HEK293 (cell line): ENCODE data around the gene UBR4.

Source experiments
- CTCF ChIA-PET: fragments of 350-600 bp; formaldehyde crosslinking; extraction: SDS; loops from one replicate; lab custom pipeline; 2021; ENCODE audit warnings: antibody characterized with exemption; lab: Yijun Ruan, JAX
- POLR2A ChIA-PET: fragments of 300-600 bp; formaldehyde crosslinking; extraction: SDS; loops from one replicate; lab custom pipeline; 2020; ENCODE audit warnings: antibody characterized with exemption, inconsistent platforms; lab: Yijun Ruan, JAX
- H3K27ac ChIP-seq: fragments of 200-500 bp; sonication (Bioruptor generic); 2 replicates; pipeline ENCODE4 v1.5.1; 2014; ENCODE audit warnings: low read depth, low read length, control low read depth, inconsistent platforms; ENCODE audit errors: extremely low read depth
- H3K36me3 ChIP-seq, 2 experiments: fragments of 200-500 bp in 1 of 2; sonication (Bioruptor generic) in 1 of 2; 1 replicate in 1 of 2; 2 replicates in 1 of 2; pipeline ENCODE4 v1.5.1; 2014 to 2017; ENCODE audit warnings: inconsistent platforms in 2 of 2, low read length in 2 of 2; ENCODE audit not compliant: control insufficient read depth in 2 of 2, insufficient read depth in 1 of 2
- H3K4me1 ChIP-seq: fragments of 200-500 bp; sonication (Bioruptor generic); 2 replicates; pipeline ENCODE4 v1.5.1; 2014; ENCODE audit warnings: mild to moderate bottlenecking, low read length, inconsistent platforms; ENCODE audit not compliant: control insufficient read depth, insufficient read depth
- H3K4me3 ChIP-seq: 2 replicates; pipeline ENCODE4 v1.5.1; 2011; ENCODE audit warnings: low read depth, mild to moderate bottlenecking, control low read depth, low read length, moderate library complexity
- H3K9me3 ChIP-seq: fragments of 200-500 bp; sonication (Bioruptor generic); 2 replicates; pipeline ENCODE4 v1.5.1; 2014; ENCODE audit warnings: low read depth, low read length, inconsistent platforms; ENCODE audit not compliant: control insufficient read depth, insufficient read depth
- GLI2 ChIP-seq: fragments of 450-650 bp; formaldehyde crosslinking; IDR thresholded peaks from 2 replicates; pipeline ENCODE4; 2017; ENCODE audit warnings: missing biosample characterization, missing genetic modification characterization, low read depth, borderline replicate concordance
- KLF8 ChIP-seq: fragments of 450-650 bp; formaldehyde crosslinking; IDR thresholded peaks from 2 replicates; pipeline ENCODE4 v1.5.1; 2016; ENCODE audit warnings: missing biosample characterization, missing genetic modification characterization
- MEIS1 ChIP-seq: sonication (generic); formaldehyde crosslinking; IDR thresholded peaks from 2 replicates; pipeline ENCODE4 v1.8.1; 2022; ENCODE audit warnings: missing genetic modification reagents, mild to moderate bottlenecking, borderline replicate concordance
- MZF1 ChIP-seq: fragments of 450-650 bp; formaldehyde crosslinking; IDR thresholded peaks from 2 replicates; pipeline ENCODE4 v1.5.1; 2017; ENCODE audit warnings: missing biosample characterization, missing genetic modification characterization, borderline replicate concordance
- RBAK ChIP-seq: fragments of 450-650 bp; formaldehyde crosslinking; IDR thresholded peaks from 2 replicates; pipeline ENCODE4 v1.5.1; 2016; ENCODE audit warnings: missing biosample characterization, missing genetic modification characterization
- REST ChIP-seq: fragments of 450-650 bp; formaldehyde crosslinking; IDR thresholded peaks from 2 replicates; pipeline ENCODE4 v1.5.1; 2016; ENCODE audit warnings: missing biosample characterization, missing genetic modification characterization
- SCRT1 ChIP-seq: fragments of 450-650 bp; formaldehyde crosslinking; IDR thresholded peaks from 2 replicates; pipeline ENCODE4 v1.5.1; 2016; ENCODE audit warnings: missing biosample characterization, missing genetic modification characterization, borderline replicate concordance
- ZNF112 ChIP-seq: fragments of 450-650 bp; formaldehyde crosslinking; IDR thresholded peaks from 2 replicates; pipeline ENCODE4 v1.5.0; 2017; ENCODE audit warnings: missing biosample characterization, missing genetic modification characterization
- ZNF121 ChIP-seq: fragments of 450-650 bp; formaldehyde crosslinking; IDR thresholded peaks from 2 replicates; pipeline ENCODE4 v1.5.1; 2016; ENCODE audit warnings: missing biosample characterization, missing genetic modification characterization
- ZNF169 ChIP-seq: fragments of 450-650 bp; formaldehyde crosslinking; IDR thresholded peaks from 2 replicates; pipeline ENCODE4 v1.5.1; 2016; ENCODE audit warnings: missing biosample characterization, missing genetic modification characterization
- ZNF19 ChIP-seq: fragments of 450-650 bp; formaldehyde crosslinking; IDR thresholded peaks from 2 replicates; pipeline ENCODE4; 2016; ENCODE audit warnings: missing biosample characterization, missing genetic modification characterization, low read depth
- ZNF202 ChIP-seq: fragments of 450-650 bp; formaldehyde crosslinking; IDR thresholded peaks from 2 replicates; pipeline ENCODE4 v1.5.1; 2016; ENCODE audit warnings: missing biosample characterization, missing genetic modification characterization, borderline replicate concordance
- ZNF214 ChIP-seq: fragments of 450-650 bp; formaldehyde crosslinking; IDR thresholded peaks from 2 replicates; pipeline ENCODE4 v1.5.1; 2017; ENCODE audit warnings: missing biosample characterization, mild to moderate bottlenecking, missing genetic modification characterization, borderline replicate concordance
- ZNF37A ChIP-seq: fragments of 450-650 bp; IDR thresholded peaks from 2 replicates; pipeline ENCODE4 v1.5.1; 2018; ENCODE audit warnings: missing biosample characterization, missing genetic modification characterization
- ZNF473 ChIP-seq: fragments of 450-650 bp; formaldehyde crosslinking; IDR thresholded peaks from 2 replicates; pipeline ENCODE4 v1.5.1; 2017; ENCODE audit warnings: missing biosample characterization, missing genetic modification characterization
- ZNF514 ChIP-seq: fragments of 450-650 bp; formaldehyde crosslinking; IDR thresholded peaks from 2 replicates; pipeline ENCODE4 v1.5.1; 2016; ENCODE audit warnings: missing biosample characterization, missing genetic modification characterization
- ZNF521 ChIP-seq: fragments of 450-650 bp; formaldehyde crosslinking; IDR thresholded peaks from 2 replicates; pipeline ENCODE4 v1.5.1; 2017; ENCODE audit warnings: missing biosample characterization, mild to moderate bottlenecking, missing genetic modification characterization
- ZNF549 ChIP-seq: fragments of 450-650 bp; IDR thresholded peaks from 2 replicates; pipeline ENCODE4 v1.5.1; 2018; ENCODE audit warnings: missing biosample characterization, missing genetic modification characterization, mild to moderate bottlenecking, inconsistent platforms, moderate library complexity
- ZNF560 ChIP-seq: fragments of 450-650 bp; formaldehyde crosslinking; IDR thresholded peaks from 2 replicates; pipeline ENCODE4 v1.5.1; 2017; ENCODE audit warnings: missing biosample characterization, missing genetic modification characterization, borderline replicate concordance
- ZNF610 ChIP-seq: fragments of 450-650 bp; formaldehyde crosslinking; IDR thresholded peaks from 2 replicates; pipeline ENCODE4 v1.5.1; 2016; ENCODE audit warnings: missing biosample characterization, missing genetic modification characterization, borderline replicate concordance
- ZNF626 ChIP-seq: fragments of 450-650 bp; sonication (Bioruptor Pico); formaldehyde crosslinking; IDR thresholded peaks from 2 replicates; pipeline ENCODE4 v1.5.1; 2018; ENCODE audit warnings: missing biosample characterization, missing genetic modification characterization, inconsistent platforms
- ZNF830 ChIP-seq: fragments of 450-650 bp; IDR thresholded peaks from 2 replicates; pipeline ENCODE4 v1.5.0; 2018; ENCODE audit warnings: missing biosample characterization, missing genetic modification characterization, low read depth, mild to moderate bottlenecking, moderate library complexity
- TF ChIP-seq, protein P1 (sequence below): fragments of 450-650 bp; formaldehyde crosslinking; conservative IDR thresholded peaks from 2 replicates; pipeline ENCODE4 v1.5.1; 2016; ENCODE audit warnings: low read depth, missing biosample characterization, missing genetic modification characterization
- TF ChIP-seq, protein P2 (sequence below): fragments of 450-650 bp; formaldehyde crosslinking; IDR thresholded peaks from 2 replicates; pipeline ENCODE4 v1.5.1; 2017; ENCODE audit warnings: missing biosample characterization, missing genetic modification characterization
- TF ChIP-seq, protein P3 (sequence below): fragments of 450-650 bp; formaldehyde crosslinking; optimal IDR thresholded peaks from 2 replicates; pipeline ENCODE3; 2016; ENCODE audit warnings: missing biosample characterization, mild to moderate bottlenecking, missing genetic modification characterization
- TF ChIP-seq, protein P4 (sequence below): fragments of 450-650 bp; formaldehyde crosslinking; IDR thresholded peaks from 2 replicates; pipeline ENCODE4 v1.5.1; 2017; ENCODE audit warnings: missing biosample characterization, mild to moderate bottlenecking, missing genetic modification characterization, moderate library complexity

The UBR4 gene

GRCh38 chr1:19101244-19101643 lies 108.8 kb downstream of the UBR4 start:
- Histone ChIP-seq H3K9me3 (no peaks in the 10 kb centered on the region), H3K4me3 (no peak overlapping the region), H3K4me1 (no peaks in the 10 kb centered on the region), H3K36me3 (peaks cover 43 to 100% of the 10 kb centered on the region in 2 experiments), H3K27ac (no peak overlapping the region)
- TF ChIP-seq, protein P1, sequence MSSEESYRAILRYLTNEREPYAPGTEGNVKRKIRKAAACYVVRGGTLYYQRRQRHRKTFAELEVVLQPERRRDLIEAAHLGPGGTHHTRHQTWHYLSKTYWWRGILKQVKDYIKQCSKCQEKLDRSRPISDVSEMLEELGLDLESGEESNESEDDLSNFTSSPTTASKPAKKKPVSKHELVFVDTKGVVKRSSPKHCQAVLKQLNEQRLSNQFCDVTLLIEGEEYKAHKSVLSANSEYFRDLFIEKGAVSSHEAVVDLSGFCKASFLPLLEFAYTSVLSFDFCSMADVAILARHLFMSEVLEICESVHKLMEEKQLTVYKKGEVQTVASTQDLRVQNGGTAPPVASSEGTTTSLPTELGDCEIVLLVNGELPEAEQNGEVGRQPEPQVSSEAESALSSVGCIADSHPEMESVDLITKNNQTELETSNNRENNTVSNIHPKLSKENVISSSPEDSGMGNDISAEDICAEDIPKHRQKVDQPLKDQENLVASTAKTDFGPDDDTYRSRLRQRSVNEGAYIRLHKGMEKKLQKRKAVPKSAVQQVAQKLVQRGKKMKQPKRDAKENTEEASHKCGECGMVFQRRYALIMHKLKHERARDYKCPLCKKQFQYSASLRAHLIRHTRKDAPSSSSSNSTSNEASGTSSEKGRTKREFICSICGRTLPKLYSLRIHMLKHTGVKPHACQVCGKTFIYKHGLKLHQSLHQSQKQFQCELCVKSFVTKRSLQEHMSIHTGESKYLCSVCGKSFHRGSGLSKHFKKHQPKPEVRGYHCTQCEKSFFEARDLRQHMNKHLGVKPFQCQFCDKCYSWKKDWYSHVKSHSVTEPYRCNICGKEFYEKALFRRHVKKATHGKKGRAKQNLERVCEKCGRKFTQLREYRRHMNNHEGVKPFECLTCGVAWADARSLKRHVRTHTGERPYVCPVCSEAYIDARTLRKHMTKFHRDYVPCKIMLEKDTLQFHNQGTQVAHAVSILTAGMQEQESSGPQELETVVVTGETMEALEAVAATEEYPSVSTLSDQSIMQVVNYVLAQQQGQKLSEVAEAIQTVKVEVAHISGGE (tag by site-specific recombination), result no peak
- TF ChIP-seq SCRT1, result no peak
- no peak for TF ChIP-seq ZNF19 (tag by site-specific recombination)
- TF ChIP-seq ZNF202 (tag by site-specific recombination), result no peak
- no peak for TF ChIP-seq GLI2 (tag by site-specific recombination)
- no peak for TF ChIP-seq ZNF830 (tag by site-specific recombination)
- TF ChIP-seq ZNF37A (tag by site-specific recombination), result no peak
- no peak for TF ChIP-seq ZNF514
- no peak for TF ChIP-seq RBAK (tag by site-specific recombination)
- TF ChIP-seq, protein P2, sequence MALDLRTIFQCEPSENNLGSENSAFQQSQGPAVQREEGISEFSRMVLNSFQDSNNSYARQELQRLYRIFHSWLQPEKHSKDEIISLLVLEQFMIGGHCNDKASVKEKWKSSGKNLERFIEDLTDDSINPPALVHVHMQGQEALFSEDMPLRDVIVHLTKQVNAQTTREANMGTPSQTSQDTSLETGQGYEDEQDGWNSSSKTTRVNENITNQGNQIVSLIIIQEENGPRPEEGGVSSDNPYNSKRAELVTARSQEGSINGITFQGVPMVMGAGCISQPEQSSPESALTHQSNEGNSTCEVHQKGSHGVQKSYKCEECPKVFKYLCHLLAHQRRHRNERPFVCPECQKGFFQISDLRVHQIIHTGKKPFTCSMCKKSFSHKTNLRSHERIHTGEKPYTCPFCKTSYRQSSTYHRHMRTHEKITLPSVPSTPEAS (tag by site-specific recombination), result no peak
- no peak for TF ChIP-seq ZNF560
- TF ChIP-seq ZNF549 (tag by site-specific recombination), result no peak
- TF ChIP-seq MZF1 (tag by site-specific recombination), result no peak
- TF ChIP-seq, protein P3, sequence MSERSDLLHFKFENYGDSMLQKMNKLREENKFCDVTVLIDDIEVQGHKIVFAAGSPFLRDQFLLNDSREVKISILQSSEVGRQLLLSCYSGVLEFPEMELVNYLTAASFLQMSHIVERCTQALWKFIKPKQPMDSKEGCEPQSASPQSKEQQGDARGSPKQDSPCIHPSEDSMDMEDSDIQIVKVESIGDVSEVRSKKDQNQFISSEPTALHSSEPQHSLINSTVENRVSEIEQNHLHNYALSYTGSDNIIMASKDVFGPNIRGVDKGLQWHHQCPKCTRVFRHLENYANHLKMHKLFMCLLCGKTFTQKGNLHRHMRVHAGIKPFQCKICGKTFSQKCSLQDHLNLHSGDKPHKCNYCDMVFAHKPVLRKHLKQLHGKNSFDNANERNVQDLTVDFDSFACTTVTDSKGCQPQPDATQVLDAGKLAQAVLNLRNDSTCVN, result no peak
- ChIA-PET POLR2A (no interaction called here), CTCF (interaction anchor here (0.6 to 2.7 kb wide), 4 partner anchors 135 to 217 kb away, joined by 3 to 10 read pairs (median 4); no protein-coding TSS in a partner anchor)

DNA sequence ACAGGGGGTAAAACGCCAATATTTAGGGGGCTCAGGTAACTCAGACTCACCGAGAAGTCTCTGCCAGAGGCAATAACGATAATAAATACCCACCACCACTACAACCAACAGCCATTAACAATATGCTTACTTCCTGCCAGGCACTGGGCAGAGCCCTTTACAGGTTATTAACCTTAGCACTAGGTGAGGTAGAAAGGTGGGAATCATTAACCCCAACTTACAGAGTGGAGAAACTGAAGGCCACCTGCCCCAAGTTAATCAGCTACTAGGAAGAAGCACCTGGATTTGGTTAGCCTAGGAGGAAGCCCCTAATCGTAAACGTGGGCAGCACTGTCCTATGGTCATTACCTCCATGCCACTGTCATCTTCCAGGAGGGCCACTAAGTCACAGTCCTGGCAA lies 110.0 kb downstream of the UBR4 start:
- Histone ChIP-seq H3K36me3 (peaks cover 42 to 100% of the 10 kb centered on the region in 2 experiments), H3K9me3 (no peaks in the 10 kb centered on the region), H3K4me3 (no peak overlapping the region), H3K27ac (no peak overlapping the region), H3K4me1 (no peaks in the 10 kb centered on the region)
- CTCF ChIA-PET, result interaction anchor here (0.6 to 10.8 kb wide), 3 partner anchors 42 to 197 kb away, joined by 3 to 102 read pairs (median 4); partner anchors contain the start of gene ALDH4A1
- POLR2A ChIA-PET, result no interaction called here
- no peak for TF ChIP-seq ZNF169 (tag by site-specific recombination)
- TF ChIP-seq ZNF112 (tag by site-specific recombination), result no peak
- no peak for TF ChIP-seq MEIS1
- TF ChIP-seq, protein P4, sequence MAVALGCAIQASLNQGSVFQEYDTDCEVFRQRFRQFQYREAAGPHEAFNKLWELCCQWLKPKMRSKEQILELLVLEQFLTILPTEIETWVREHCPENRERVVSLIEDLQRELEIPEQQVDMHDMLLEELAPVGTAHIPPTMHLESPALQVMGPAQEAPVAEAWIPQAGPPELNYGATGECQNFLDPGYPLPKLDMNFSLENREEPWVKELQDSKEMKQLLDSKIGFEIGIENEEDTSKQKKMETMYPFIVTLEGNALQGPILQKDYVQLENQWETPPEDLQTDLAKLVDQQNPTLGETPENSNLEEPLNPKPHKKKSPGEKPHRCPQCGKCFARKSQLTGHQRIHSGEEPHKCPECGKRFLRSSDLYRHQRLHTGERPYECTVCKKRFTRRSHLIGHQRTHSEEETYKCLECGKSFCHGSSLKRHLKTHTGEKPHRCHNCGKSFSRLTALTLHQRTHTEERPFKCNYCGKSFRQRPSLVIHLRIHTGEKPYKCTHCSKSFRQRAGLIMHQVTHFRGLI (tag by site-specific recombination), result no peak
- no peak for TF ChIP-seq ZNF626 (tag by site-specific recombination)
- TF ChIP-seq ZNF610 (tag by site-specific recombination), result no peak
- no peak for TF ChIP-seq MZF1 (tag by site-specific recombination)
- TF ChIP-seq REST (tag by site-specific recombination), result no peak
- TF ChIP-seq ZNF121, result no peak
- TF ChIP-seq KLF8 (tag by site-specific recombination), result no peak
- TF ChIP-seq ZNF473 (tag by site-specific recombination), result no peak
- TF ChIP-seq ZNF521 (tag by site-specific recombination), result no peak
- no peak for TF ChIP-seq ZNF214 (tag by site-specific recombination)
